C4-2B (cell line): ENCODE measurements around the gene CHCHD3.

ENCODE experiments used
- H3K27ac ChIP-seq: fragments of 450-650 bp; 2 replicates; pipeline ENCODE4 v1.5.1; 2017
- ZFX ChIP-seq: fragments of 450-650 bp; IDR thresholded peaks from 2 replicates; pipeline ENCODE4 v1.6.1; 2017
- TF ChIP-seq, protein P1 (sequence below): fragments of 450-650 bp; conservative IDR thresholded peaks from 2 replicates; pipeline ENCODE4 v1.5.1; 2017; ENCODE audit warnings: mild to moderate bottlenecking

Gene CHCHD3

DNA sequence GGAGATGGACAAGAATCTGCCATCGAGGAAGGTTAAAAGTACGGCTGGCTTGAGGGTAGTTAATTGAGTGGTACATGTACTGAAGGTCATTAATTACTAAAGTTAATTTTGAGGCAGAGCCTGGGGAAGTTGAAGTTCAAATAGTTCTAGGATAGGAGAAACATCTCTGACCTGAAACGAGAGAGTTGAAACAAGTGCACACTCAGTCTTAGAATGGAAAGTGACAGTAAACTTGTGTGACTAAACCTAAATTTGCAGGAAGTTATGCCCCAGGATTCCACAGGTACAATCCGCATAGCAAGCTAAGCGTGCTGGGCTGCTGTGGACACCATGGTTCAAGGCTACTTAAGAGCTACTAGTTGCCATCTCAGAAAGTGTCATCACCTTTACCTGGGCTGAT is 209.9 kb downstream of the CHCHD3 start:
- no peak overlapping the region for H3K27ac ChIP-seq
- TF ChIP-seq ZFX: no peak
- TF ChIP-seq, protein P1, sequence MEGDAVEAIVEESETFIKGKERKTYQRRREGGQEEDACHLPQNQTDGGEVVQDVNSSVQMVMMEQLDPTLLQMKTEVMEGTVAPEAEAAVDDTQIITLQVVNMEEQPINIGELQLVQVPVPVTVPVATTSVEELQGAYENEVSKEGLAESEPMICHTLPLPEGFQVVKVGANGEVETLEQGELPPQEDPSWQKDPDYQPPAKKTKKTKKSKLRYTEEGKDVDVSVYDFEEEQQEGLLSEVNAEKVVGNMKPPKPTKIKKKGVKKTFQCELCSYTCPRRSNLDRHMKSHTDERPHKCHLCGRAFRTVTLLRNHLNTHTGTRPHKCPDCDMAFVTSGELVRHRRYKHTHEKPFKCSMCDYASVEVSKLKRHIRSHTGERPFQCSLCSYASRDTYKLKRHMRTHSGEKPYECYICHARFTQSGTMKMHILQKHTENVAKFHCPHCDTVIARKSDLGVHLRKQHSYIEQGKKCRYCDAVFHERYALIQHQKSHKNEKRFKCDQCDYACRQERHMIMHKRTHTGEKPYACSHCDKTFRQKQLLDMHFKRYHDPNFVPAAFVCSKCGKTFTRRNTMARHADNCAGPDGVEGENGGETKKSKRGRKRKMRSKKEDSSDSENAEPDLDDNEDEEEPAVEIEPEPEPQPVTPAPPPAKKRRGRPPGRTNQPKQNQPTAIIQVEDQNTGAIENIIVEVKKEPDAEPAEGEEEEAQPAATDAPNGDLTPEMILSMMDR: no peak

DNA sequence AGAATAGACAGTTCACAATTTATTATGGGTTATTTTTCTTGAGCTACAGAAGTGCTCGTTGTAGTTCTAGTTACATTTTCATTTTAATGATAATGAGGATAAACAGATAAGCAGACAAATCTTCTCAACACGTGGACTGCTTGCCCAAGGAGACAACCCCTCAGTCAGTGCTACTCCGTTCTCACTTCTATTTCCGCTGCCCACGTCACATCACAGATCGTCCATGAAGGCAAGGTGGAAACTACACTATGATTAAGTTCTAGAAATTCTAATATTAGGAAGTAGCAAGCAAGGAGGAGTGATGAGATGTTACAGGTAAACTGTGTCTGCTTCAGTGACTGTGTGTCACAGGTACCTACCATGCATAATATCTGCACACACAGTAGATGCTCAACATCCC is 210.5 kb downstream of the CHCHD3 start:
- H3K27ac ChIP-seq: no peak overlapping the region
- TF ChIP-seq ZFX: no peak
- TF ChIP-seq, protein P1: no peak

DNA sequence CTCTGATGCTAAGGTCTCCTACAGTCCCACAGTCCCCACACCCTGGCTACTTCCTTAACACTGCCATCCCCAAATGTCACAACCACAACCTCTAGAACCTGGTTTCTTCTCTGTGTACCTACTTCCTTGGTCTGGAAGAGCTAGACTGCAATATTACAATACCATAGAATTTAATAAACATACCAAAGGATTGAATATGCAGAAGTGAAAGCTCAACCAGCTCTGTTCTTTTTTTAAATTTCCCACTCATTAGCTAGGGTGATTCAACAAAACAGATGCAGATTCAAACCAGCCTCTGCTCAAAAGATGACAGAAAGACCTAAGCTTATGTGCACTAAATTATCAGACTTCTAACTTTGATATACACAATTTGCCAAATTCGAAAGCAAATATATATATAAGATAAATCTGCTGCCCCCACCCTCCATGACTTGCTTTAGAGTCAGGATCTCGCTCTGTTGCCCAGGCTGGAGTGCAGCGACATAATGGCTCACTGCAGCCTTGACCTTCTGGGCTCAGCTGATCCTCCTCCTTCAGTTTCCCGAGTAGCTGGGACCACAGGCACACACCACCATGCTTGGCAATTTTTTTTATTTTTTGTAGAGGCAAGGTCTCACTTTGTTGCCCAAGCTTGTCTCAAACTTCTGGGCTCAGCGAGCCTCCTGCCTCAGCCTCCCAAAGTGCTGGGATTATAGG is 212.6 kb downstream of the CHCHD3 start:
- TF ChIP-seq ZFX: no peak
- TF ChIP-seq, protein P1: no peak
- H3K27ac ChIP-seq: no peak overlapping the region

DNA sequence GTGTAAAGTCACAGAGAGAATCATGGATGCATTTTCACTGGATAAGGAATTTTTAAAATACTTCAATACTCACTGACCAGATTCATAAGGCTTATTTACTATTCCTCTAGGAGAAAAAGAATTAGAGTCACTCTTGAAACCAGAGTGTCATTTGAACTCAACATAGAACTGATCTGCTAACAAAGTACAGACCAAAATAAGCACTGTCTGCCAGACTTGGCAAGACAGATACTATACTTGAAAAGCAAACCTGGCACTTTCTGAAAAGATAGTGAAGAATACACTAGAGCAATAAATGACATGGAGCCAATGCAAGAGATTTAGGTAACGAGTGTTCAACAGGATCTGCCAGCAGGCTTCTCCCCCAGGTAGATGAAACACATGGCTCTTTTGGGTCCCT is 215.3 kb downstream of the CHCHD3 start:
- TF ChIP-seq, protein P1: no peak
- TF ChIP-seq ZFX: no peak
- H3K27ac ChIP-seq: no peak overlapping the region

DNA sequence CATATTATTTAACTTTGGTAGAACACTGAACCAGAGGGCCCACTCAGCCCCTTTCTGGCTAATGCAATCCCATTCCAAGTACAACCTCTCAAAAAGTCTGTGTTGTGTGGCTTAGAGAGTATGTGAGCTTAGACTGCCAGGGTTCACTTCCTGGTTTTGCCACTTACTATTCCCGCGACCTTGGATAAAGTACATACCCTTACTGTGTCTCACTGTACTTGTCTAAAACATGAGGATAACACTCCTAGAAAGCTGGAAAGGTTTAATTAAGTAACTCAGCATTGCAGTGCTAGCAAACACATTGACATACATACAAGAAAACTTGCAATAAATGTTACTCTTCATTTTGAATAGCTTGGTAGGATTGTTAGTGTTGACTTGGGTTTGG is 215.8 kb downstream of the CHCHD3 start:
- TF ChIP-seq ZFX: no peak
- TF ChIP-seq, protein P1: no peak
- H3K27ac ChIP-seq: no peak overlapping the region

DNA sequence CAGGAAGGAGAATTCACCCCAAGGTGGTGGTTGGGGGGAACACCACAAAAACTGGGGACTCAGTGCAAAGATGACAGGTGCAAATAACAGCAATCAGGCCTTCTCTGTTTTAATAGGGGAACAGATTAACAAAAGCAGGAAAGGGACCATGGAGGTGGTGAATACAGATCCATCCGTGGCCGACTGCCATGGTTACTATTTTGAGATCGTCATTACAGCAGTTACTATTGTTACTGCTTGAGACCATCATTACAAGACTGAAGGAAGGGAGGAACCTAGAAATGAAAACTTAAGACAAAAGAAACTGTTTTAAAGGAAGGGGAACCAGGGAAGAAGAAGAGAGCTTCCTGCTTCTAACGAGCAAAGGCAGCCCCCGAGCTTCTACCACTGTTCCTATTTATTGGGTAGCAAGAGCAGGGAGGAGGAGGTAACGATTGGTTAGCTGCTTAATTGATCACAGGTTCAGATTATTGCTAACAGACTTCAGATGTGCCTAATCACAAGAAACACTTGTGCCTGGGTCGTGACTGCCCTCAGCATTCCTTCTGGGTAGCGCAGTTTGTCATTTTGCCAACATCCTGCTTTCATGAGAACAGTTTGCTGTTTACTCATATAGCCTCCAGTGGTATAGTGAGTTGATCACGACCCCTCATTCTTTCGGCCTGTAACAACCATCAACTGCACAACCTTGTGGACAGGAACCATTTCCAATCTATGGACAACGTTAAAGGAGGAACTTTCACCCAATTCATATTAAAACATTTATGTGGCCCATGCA is 216.3 kb downstream of the CHCHD3 start:
- no peak overlapping the region for H3K27ac ChIP-seq
- no peak for TF ChIP-seq ZFX
- TF ChIP-seq, protein P1: no peak

DNA sequence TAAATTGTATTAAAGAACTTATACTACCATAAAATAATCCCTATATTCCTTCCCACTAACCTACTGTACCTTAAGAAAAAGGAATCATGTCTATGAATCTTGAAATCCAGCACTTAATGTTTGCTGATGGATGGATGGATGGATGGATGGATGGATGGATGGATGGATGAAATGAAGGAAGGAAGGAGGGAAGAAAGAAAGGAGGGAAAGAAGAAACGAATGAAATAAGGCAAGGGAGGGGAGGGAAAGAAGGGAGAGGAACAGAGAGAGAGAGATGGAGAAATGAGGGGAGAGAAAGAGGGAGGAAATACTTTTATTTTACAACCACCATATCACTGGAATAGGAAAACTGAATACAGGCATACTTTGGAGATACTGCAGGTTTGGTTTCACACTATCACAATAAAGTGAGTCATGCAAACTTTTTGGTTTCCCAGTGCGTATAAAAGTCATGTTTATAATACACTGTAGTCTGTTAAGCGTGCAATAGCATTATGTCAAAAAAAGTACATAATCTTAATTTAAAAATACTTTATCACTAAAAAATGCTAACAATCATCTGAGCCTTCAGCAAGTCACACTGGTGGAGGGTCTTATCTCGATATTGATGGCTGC is 219.8 kb downstream of the CHCHD3 start:
- H3K27ac ChIP-seq: no peak overlapping the region

More for the DNA sequence above, 219.8 kb downstream of the CHCHD3 start:
- TF ChIP-seq, protein P1: no peak
- no peak for TF ChIP-seq ZFX
